ENCODE results near the gene RHOC.

DNA sequence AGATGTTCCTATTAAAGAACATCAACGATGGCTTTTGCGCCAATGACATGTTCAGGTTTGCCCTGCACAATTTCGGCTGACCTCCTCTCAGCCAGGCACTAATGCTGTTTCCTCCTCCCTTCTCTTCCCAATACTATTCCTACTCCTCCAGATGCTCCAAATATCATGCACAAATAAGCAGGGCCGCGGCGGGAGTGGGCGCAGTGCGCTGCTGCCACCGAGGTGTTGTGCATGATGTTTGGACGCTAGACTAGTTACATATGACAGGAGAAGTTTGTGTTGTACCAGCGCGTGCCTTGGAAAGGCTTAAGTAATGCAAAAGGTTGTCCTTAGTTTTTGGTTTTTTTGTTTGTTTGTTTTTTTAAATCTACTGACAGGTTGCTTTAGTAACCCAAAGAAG lies 41.5 kb upstream of the RHOC start:
- no peak for TF ChIP-seq EZH2 (IDR thresholded peaks at IDR 0.05; ENCODE audit: borderline replicate concordance, low read depth, low read length, severe bottlenecking)
- TF ChIP-seq, protein P1, sequence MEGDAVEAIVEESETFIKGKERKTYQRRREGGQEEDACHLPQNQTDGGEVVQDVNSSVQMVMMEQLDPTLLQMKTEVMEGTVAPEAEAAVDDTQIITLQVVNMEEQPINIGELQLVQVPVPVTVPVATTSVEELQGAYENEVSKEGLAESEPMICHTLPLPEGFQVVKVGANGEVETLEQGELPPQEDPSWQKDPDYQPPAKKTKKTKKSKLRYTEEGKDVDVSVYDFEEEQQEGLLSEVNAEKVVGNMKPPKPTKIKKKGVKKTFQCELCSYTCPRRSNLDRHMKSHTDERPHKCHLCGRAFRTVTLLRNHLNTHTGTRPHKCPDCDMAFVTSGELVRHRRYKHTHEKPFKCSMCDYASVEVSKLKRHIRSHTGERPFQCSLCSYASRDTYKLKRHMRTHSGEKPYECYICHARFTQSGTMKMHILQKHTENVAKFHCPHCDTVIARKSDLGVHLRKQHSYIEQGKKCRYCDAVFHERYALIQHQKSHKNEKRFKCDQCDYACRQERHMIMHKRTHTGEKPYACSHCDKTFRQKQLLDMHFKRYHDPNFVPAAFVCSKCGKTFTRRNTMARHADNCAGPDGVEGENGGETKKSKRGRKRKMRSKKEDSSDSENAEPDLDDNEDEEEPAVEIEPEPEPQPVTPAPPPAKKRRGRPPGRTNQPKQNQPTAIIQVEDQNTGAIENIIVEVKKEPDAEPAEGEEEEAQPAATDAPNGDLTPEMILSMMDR (IDR thresholded peaks at IDR 0.05; ENCODE audit: borderline replicate concordance, extremely low read depth, low read length, poor library complexity, severe bottlenecking): no peak

All from DND-41 (cell line).